Peyer's patch (tissue), 4 donors: ENCODE data around the gene ABHD17A. TPM values are rescaled to one million over a fixed set of nuclear protein-coding genes. Genes with fewer than 3 reads are reported as not detected.
A peak's percentile ranks its signal among the peaks of the same experiment; 100 is the strongest.

Experiments used
- DNase-seq, 3 donors: peaks; one replicate each; pipeline ENCODE4 v3.0.0-alpha.2; 2017 to 2019
- H3K27ac ChIP-seq, 4 donors: fragments of 200-600 bp; sonication (generic); one replicate each; pipeline ENCODE4 v1.5.1; 2016 to 2019
- H3K27me3 ChIP-seq, 2 donors: fragments of 200-600 bp; sonication (generic); one replicate each; pipeline ENCODE4 v1.5.1; 2019
- H3K36me3 ChIP-seq, 3 donors: fragments of 200-600 bp; sonication (generic); one replicate each; pipeline ENCODE4 v1.5.1; 2016 to 2019
- H3K4me1 ChIP-seq, 4 donors: fragments of 200-600 bp; sonication (generic); one replicate each; pipeline ENCODE4 v1.5.1; 2016 to 2019
- H3K4me3 ChIP-seq, 4 donors: fragments of 200-600 bp; sonication (generic); 1 replicate in 3 of 4; 2 replicates in 1 of 4; pipeline ENCODE4 v1.5.1; 2016 to 2019; ENCODE audit warnings: mild to moderate bottlenecking in 1 of 4
- H3K9me3 ChIP-seq, 4 donors: fragments of 200-600 bp; sonication (generic); one replicate each; pipeline ENCODE4 v1.5.1; 2016 to 2019; ENCODE audit warnings: mild to moderate bottlenecking in 1 of 4
- CTCF ChIP-seq, 6 experiments: fragments of 450-650 bp in 4 of 6; fragments of 200-600 bp in 2 of 6; sonication (generic) in 1 of 6; IDR thresholded peaks; one replicate each; pipeline ENCODE4 v1.5.1; 2017 to 2019; ENCODE audit warnings: antibody characterized with exemption in 6 of 6, mild to moderate bottlenecking in 3 of 6, moderate library complexity in 1 of 6
- POLR2A ChIP-seq, 2 donors: fragments of 450-650 bp; IDR thresholded peaks; one replicate each; pipeline ENCODE4 v1.5.1; 2017; ENCODE audit warnings: antibody characterized with exemption in 2 of 2, mild to moderate bottlenecking in 2 of 2, moderate library complexity in 2 of 2
- total RNA-seq, 4 donors: library from RNA; depleted of rRNA; stranded (reverse); fragments of >200 nt; gene quantifications; one replicate each; pipeline ENCODE4 v1.1.0, GENCODE V29; 2016

ABHD17A gene
- total RNA-seq, 4 donors from 2014 or later = 52.0 to 95.9 (median 68.4) TPM

GRCh38 chr19:1925544-1925943 lies 40.2 kb upstream of the ABHD17A start:
- TF ChIP-seq CTCF (IDR thresholded peaks at IDR 0.05) (no peak), POLR2A (IDR thresholded peaks at IDR 0.05) (no peak)
- H3K27me3 ChIP-seq = no peaks in the 10 kb centered on the region
- H3K36me3 ChIP-seq = peaks cover 0 to 34% (median 0%) of the 10 kb centered on the region in 3 donors
- no peak for DNase-seq
- no peaks in the 10 kb centered on the region for H3K9me3 ChIP-seq
- H3K27ac ChIP-seq = no peak overlapping the region
- H3K4me3 ChIP-seq = no peak overlapping the region
- H3K4me1 ChIP-seq = peaks cover 0 to 8% (median 5%) of the 10 kb centered on the region in 4 donors

GRCh38 chr19:1924320-1924961 lies 39.1 kb upstream of the ABHD17A start:
- no peaks in the 10 kb centered on the region for H3K4me1 ChIP-seq
- DNase-seq = no peak
- H3K9me3 ChIP-seq = no peaks in the 10 kb centered on the region
- peaks cover 0 to 45% (median 0%) of the 10 kb centered on the region in 3 donors for H3K36me3 ChIP-seq
- peak overlapping the region in 1 of 4 donors; percentile 69 for H3K27ac ChIP-seq
- TF ChIP-seq CTCF (IDR thresholded peaks at IDR 0.05) (no peak), POLR2A (IDR thresholded peaks at IDR 0.05) (no peak)
- no peaks in the 10 kb centered on the region for H3K27me3 ChIP-seq
- H3K4me3 ChIP-seq = no peak overlapping the region

GRCh38 chr19:1923319-1923718 lies 38.0 kb upstream of the ABHD17A start:
- no peak overlapping the region for H3K4me3 ChIP-seq
- no peaks in the 10 kb centered on the region for H3K27me3 ChIP-seq
- TF ChIP-seq POLR2A (IDR thresholded peaks at IDR 0.05) (no peak), CTCF (IDR thresholded peaks at IDR 0.05) (no peak)
- DNase-seq = peak in 2 of 3 donors; percentile 68 to 73
- peaks cover 0 to 52% (median 0%) of the 10 kb centered on the region in 3 donors for H3K36me3 ChIP-seq
- H3K27ac ChIP-seq = peak overlapping the region in 1 of 4 donors; percentile 69
- no peaks in the 10 kb centered on the region for H3K4me1 ChIP-seq
- no peaks in the 10 kb centered on the region for H3K9me3 ChIP-seq

- H3K4me1 ChIP-seq = no peaks in the 10 kb centered on the region
- H3K9me3 ChIP-seq = no peaks in the 10 kb centered on the region
- no peak for DNase-seq
- H3K27ac ChIP-seq = peak overlapping the region in 1 of 4 donors; percentile 69
- no peaks in the 10 kb centered on the region for H3K27me3 ChIP-seq
- H3K4me3 ChIP-seq = no peak overlapping the region
- H3K36me3 ChIP-seq = peaks cover 0 to 57% (median 0%) of the 10 kb centered on the region in 3 donors
- TF ChIP-seq POLR2A (IDR thresholded peaks at IDR 0.05) (no peak), CTCF (IDR thresholded peaks at IDR 0.05) (no peak)
Observed at GRCh38 chr19:1922803-1923202, 37.5 kb upstream of the ABHD17A start.

GRCh38 chr19:1921825-1922224 lies 36.5 kb upstream of the ABHD17A start:
- DNase-seq = no peak
- Histone ChIP-seq H3K36me3 (peaks cover 0 to 60% (median 0%) of the 10 kb centered on the region in 3 donors), H3K27ac (no peak overlapping the region), H3K4me1 (no peaks in the 10 kb centered on the region), H3K4me3 (no peak overlapping the region), H3K9me3 (no peaks in the 10 kb centered on the region), H3K27me3 (no peaks in the 10 kb centered on the region)
- TF ChIP-seq CTCF (IDR thresholded peaks at IDR 0.05) = no peak
- no peak for TF ChIP-seq POLR2A (IDR thresholded peaks at IDR 0.05)
